HG02759 (cell line): ENCODE data around the gene COPS3.
A peak's percentile ranks its signal among the peaks of the same experiment; 100 is the strongest.

Experiments
- ATAC-seq: cut with Tn5 transposase; IDR thresholded peaks from one replicate; pipeline ENCODE4 v1.9.1; 2021; ENCODE audit warnings: mild to moderate bottlenecking, moderate library complexity; ENCODE audit not compliant: unreplicated experiment

The COPS3 gene

DNA sequence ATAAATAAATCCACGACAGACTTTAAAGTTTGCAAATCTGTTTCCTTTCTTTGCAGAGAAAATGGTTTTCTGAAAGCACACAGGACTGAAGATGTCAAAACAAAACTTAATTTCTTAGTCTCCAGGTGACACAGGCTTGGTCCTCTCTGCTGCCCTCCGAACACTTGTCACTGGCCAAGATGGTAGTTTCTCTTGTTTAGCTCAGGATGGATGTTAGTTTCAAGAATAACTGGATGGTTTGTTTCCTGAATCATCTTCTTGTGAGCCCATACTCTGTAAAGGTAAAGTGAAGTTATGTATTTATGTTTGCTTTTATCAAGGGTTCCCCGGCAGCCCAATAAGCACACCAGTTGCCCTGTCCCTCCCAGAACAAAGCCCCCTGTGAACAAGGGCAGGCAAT, 34.2 kb downstream of the COPS3 start:
- ATAC-seq: no peak

DNA sequence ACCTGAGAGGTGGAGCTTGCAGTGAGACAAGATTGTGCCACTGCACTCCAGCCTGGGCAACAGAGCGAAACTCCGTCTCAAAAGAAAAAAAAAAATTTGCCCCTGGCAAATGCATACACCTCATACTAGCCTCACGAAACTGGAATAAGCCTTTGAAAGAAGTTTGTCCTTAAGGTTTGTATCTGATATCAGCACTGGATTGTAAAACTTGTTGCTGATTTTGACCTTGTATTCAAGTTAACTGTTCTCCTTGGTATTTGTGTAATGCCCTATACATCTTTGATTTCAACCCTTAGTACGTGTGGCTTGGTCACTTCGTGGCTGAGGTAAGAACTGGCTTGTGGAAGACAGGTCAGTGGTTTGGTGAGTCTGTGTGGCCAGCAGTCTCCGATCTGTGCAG, 37.9 kb downstream of the COPS3 start:
- no peak for ATAC-seq

DNA sequence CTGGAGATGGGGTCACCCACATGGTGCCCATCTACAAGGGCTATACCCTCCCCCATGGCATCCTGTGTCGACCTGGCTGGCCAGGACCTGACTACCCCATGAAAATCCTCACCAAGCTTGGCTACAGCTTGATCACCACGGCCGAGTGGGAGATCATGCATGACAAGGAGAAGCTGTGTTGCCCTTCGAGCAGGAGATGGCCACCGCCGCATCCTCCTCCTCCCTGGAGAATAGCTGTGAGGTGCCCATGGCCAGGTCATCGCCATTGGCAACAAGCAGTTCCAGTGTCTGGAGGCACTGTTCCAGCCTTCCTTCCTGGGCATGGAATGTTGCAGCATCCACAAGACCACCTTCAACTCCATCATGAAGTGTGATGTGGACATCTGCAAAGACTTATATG, 38.8 kb downstream of the COPS3 start:
- no peak for ATAC-seq

DNA sequence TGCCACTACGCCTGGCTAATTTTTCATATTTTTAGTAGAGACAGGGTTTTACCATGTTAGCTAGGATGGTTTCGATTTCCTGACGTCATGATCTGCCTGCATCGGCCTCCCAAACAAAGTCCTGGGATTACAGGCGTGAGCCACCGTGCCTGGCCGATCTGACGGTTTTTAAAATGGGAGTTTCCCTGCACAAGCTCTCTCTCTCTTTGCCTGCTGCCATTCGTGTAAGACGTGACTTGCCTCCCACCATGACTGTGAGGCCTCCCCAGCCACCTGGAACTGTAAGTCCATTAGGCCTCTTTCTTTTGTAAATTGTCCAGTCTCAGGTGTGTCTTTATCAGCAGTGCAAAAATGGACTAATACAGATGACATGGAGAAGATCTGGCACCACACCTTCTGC, 39.4 kb downstream of the COPS3 start:
- ATAC-seq: no peak

DNA sequence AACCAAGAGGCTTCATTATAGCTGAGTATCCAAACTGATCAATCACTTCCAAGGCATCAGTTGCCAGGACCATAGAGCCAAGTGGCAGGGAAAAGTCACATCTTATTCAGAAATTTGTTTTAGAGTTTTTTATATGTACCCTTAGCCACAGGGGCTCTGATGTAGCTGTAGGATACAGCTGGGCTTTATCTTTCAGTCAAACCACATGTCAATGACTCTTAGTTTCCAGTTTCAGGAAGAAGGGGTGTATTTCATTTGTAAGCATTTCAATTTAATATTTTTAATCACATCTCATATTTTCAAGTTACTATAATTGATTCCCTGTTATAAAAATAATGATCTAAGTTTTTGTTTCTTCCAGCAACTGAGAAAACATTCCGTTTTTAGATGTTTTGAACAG, 41.2 kb downstream of the COPS3 start:
- ATAC-seq: no peak

DNA sequence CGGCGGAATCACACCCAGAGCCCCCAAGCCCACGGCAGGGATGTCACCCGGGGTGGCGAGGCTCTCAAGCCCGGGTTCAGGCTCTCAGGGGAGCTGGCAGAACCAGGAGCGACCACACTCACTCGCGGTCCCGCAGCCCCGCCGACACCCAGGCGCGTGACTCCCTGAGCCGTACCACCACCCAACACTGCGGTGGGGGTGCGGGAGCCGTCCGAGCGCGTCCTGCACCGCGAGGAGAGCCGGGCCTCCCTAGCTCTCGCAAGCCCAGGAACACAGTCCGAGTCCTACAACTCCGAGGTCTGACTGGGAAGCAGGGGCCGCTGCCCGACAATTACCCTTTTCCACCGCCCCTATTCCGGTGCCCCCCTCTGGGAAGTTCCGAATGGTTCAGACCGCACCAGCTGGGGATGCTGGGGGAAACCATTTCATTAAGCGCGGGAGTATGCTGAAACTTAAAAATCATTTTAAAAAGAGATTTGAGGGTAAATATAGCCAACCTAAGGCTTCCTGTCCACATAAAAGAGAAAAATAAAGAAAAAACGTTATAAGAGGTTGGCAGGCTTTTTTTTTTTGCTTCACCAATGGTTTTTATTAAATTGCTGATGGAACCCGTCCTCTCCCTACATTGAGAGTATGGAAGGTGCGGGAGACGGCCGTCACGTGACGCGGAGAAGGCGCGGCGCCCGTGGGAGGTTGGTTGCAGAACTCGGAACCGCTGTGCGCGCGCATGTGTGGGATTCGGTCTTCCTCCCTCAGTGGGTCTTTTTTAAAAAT, 43.8 kb downstream of the COPS3 start, which contains the start of gene FLCN:
TSS of gene FLCN (minus strand) at position 143 of the 774 bp plus-strand sequence. CDS start 9,031 bp downstream, outside the sequence.
- peak; percentile 86 for ATAC-seq

DNA sequence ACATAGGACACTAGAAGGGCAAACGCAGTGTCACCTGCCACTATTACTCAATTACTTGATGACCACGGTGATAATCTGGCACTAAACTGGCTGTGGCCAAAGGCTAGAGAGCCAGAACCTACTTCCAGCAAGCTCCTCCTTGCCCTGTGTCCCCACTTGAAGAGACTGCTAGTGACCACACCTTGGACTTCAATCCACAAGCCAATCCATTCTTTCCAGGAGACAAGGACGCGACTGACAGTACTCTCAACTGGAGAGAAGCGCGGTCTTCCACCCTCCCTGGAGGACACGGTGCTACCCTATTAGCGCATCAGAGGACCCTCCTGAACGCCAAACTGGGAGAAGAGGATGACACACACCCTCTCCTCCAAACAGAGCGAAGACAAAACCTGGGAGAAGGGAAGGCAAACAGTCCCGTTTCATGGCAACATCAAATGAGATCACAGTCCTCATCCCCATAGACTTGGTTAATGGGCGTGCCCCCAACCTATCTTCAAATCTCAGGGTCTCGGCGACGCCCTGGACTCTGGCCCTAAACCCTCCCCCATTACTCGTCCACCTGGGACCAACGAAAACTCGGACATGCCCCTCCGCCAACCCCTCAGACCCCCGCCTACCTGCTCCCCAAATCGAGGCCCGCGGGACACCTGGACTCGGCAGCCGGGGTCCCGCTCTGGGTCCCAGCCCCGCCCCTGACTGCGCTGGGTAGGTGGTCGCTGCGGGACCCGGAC, 44.6 kb downstream of the COPS3 start:
- peak; percentile 30 for ATAC-seq

DNA sequence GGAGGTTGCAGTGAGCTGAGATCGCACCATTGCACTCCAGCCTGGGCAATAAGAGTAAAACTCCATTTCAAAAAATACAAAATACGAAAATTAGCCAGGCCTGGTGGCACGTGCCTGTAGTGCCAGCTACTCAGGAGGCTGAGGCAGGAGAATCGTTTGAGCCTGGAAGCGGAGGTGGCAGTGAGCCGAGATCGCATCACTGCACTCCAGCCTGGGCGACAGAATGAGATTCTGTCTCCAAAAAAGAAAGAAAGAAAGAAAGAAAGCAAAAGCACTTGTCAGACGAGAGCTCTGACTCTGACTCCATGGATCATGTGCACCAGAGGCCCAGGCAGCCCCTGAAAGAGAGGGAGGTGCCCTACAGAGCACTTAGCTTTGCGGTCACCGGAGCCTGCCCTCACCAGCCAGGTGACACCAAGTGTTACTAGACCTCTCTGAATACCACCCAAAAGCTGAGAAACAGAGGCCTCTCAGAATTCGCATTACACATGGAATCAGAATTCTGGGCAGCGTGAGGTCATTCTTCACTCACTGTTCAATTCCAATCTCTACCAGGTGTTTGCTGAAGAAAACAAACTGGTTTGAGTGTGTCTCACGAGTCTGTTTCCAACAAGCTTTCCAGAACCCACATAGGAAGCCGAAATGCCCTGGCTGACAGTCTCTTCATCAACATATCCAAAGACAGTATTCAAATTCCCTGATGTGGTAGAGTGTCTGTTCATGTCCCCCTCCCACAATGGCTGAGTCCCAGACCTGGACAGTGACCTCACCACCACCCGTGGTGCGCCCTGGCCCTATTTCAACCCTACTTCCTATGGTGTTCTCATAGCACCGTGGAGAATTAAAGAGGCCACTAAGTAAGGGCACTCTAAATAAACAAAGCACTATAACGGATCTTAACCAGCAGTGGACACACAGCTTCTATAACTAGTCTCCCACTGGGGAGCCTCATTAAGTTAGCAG, 45.6 kb downstream of the COPS3 start:
- no peak for ATAC-seq

DNA sequence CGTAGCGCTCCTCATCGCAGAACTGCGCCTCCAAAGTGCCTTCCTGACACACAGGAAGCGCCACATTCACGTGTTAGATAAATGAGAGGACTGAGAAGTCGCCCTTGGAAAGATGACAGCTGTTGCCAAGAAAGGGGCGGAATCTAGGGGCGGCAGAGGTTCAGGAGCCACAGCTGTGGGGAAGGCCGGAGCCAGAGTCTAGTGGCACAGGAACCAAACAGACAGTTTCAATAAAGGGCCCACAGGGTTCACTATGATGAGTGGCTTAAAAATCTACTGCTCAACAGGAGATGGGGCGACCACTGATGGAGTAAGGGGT, 48.8 kb downstream of the COPS3 start:
- ATAC-seq: no peak

DNA sequence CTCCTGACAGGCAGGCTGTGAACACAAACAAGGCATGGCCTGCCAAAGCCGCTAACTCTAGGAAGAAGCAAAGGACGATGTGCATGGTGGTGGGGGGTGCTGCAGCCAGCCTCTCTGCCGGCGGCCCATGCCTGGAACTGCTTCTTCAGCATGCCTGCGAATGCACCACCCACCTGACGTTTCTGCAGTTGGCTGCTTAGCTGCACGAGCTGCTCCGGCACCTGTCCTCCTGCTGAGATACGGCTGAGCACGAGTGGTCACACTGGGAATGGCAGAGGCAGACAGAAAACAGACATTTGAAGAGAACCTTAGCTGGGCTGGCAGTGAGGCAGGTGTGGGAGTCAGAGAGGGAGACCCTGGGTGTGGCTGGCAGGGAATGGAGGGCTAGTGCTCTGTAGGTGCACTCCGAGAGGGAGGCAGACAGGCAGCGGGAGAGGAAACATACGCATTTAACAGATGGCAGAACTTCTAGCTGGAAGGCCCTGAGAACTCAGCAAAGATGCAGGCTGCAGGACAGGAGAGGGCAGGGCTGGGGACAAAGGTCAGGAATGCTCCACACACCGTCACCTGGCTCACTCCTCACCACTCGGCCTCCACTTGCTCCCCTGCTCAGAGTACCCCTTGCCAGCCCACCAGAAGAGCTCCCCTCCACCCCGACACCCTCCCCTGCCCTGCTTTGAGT, 49.3 kb downstream of the COPS3 start:
- ATAC-seq: no peak

DNA sequence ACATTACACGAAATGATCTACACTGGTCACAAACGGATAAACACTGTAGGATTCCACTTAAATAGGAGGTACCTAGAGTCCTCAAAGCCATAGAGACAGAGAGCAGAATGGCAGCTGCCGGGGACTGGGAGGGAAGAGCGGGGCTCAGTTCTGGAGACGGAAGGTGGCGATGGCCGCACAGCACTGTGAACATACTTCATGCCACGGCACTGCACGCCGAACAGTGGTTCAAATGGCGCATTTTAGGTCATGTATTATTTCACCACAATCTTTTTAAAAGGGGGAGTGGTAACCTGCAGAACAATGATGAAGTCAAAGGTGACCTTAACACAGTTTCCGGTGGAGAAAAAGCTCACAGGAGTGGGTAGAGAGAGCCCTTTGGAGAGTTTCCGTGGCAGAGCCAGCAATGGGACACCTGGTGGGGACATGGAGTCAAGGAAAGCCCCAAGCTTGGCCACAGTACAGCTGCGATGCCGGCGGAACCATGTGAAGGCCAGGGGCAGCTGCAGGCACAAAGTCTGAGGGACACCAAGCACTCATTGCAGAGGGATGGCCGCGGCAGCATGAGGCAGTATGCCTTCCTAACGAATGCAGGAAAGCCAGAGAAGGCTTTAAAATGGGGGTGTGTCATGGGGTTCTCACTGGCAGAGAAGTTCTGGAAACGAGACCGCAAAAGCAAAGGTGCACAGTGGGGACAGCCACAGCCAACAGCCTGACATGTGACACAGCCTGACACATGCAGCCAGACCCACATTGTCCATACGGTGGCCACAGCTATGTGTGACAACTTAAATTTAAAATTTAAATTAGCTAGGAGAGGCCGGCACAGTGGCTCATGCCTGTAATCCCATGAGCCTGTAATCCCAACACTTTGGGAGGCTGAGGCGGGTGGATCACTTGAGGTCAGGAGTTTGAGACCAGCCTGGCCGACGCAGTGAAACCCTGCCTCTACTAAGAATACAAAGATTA, 51.3 kb downstream of the COPS3 start:
- ATAC-seq: no peak

DNA sequence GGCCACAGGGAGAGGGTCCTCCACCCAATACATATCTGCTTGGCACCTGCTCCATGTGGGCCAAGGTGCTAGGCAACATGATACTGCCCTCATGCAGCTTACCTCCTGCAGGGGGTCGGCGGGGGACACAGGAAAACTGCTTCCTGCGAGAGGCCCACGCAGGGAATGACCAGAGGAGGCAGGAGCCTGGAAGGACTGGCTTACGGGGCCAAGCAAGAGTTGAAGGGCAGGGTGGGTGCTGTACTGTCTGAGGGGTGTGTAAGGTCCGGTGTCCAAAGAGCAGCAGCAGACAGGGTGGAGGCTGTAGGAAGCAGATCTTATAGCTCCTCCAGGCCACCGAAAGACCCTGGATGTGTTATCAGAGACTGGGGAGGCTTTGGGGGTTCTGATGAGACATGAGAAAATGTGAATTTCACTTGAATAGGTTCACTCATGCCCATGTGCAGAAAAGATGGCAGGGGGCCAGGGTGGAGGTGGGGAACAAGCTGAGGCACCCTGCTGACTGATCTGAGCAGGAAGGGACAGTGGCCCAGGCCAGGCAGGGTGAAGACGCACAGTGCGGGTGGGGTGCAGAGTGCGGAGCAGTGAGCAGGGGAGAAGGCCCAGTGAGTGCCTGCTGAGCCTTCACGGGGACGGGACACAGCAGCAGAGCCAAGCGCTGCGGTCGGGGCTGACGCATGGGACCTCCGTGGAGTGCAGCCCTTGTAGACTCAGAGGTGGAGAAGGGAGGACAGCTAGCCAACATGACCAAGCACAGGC, 52.3 kb downstream of the COPS3 start:
- ATAC-seq: no peak

DNA sequence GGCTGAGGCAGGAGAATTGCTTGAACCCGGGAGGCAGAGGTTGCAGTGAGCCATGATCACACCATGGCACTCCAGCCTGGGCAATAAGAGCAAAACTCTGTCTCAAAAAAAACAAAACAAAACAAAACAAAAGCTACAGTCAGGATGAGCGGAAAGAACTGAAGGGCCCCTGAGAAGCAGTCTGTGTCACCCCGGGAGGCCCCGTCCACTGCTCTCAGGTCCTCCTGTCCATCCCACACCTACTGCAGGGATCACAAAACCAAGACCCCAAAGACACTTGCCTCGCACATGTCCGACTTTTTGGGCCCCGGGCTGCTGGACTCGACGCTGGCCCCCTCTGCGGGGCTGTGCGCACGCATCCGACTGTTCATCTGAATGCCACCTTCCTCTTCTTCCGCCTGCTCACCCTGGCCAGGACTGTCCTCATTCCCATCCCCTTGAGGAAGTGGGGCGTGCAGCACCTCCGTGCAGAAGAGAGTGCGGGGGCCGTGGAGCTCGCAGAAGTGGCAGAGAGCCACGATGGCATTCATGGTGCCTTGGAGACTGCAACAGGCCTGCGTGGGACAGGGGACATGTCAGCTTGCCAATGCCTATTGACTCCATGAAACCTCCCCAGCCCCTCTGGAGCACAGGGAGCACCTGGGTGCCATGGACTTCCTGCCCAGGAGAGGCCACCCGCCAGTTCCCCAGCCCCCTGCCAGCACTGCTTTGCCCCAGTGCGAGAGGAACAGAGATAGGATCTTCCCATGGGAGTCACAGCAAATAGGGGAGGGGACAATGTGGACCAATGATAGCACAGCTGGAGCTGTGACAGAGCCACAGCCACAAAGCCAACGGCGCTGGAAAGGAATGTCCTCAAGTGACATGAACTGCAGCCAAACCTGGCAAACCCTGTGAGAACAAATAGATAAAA, 53.2 kb downstream of the COPS3 start:
- no peak for ATAC-seq

DNA sequence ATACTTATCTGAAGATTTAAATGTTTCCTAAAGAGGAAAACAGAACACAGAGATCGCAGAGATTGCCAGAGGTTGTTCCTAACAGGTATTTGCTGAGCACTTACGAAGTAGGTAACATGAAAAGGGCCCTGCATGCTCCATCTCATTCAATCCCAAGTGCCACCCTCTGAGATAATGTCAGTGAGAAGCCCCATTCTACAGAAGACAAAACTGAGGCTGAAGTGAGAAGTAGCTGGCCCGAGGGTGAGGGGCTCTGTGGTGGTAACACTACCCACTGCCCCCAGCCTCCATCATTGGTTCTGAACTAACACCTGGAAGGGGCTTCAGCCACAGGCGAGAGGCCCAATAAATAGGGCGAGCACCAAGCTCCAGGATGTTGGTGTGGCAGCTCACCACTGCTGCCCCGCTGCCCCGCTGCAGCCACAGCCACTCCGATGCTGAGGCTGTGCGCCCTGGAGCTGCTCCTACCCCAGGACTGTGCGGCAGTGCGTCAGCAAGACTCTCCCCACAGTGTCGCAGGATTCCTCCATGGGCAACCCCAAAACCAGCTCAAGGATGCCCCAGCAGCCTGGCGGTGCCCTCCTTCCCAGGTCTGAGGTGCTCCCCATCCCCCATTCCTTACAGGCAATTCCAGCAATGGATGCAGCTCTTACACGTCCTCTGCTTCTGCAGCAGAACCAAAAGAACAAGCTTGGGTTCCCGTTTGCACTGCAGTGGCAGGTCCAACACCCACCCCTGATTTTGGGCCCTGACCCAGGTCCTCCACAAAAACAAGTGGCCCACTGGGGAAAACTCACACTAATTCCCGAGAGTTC, 54.4 kb downstream of the COPS3 start:
- no peak for ATAC-seq

DNA sequence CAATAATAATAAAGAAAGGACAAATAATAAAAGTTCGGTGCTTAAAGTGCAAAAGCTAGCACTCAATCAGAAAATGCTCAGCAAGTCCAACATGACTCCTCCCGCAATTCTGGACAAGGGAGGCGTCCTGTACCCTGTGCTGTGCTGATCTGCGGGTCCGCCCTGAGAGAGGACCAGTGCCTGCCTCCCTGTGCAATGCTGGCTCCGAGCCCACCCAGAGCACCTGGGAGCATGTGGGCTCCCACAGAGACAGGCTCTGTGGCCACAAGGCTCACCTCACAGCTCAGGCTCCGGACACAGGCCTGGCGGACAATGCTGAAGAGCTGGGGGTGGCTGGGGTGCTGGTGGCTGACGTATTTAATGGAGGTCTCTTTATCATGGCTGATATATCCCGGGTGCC, 55.1 kb downstream of the COPS3 start:
- no peak for ATAC-seq

DNA sequence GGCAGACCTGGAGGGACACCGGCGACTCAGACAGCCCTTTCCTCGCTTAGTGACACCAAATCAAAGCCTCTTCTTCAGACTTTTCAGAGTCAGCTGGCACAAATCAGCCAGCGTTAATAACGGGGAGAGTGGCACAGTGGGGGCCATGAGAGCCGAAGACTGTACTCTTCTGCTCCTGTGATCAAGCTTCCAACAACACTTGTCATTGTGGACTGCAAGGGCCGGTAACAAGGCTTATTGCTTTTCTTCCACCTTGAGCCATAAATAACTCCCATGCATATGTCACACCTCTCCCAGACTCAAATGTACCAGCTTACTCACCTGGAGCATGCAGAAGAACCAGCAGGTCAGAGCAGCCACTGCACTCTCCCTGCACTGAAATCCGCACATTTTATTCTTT, 56.9 kb downstream of the COPS3 start:
- ATAC-seq: no peak

DNA sequence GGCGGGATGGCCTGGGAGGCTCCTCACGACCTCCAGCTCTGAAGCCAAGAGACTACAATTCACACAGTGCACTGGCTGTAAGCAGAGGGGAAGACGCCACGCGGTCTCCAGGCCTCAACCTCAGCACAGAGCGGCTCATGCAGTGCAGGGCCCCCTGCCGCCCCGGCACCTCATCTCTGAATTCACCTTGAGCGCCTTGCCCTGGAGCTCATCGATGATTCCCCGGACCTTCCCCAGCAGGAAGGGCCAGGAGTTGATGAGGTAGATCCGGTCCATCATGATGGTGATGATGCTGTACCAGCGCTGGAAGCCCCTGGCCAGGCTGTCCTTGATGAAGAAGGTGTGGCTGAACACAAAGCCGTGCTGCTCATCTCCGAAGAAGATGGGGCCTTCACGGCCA, 57.3 kb downstream of the COPS3 start:
- no peak for ATAC-seq
